Thyroid gland (tissue), 4 donors: ENCODE measurements around the gene OSTF1.

Source experiments
- POLR2A ChIP-seq, 2 donors: fragments of 450-650 bp; IDR thresholded peaks; one replicate each; pipeline ENCODE4 v1.6.1; 2017; ENCODE audit warnings: antibody characterized with exemption in 2 of 2, mild to moderate bottlenecking in 2 of 2, moderate library complexity in 1 of 2
- TF ChIP-seq, protein P1 (sequence below), 6 experiments: fragments of 200-600 bp in 3 of 6; fragments of 450-650 bp in 3 of 6; sonication (generic) in 3 of 6; IDR thresholded peaks; one replicate each; pipeline ENCODE4 v1.5.1; 2016 to 2019; ENCODE audit warnings: antibody characterized with exemption in 6 of 6, mild to moderate bottlenecking in 2 of 6, inconsistent platforms in 1 of 6, moderate library complexity in 1 of 6

DNA sequence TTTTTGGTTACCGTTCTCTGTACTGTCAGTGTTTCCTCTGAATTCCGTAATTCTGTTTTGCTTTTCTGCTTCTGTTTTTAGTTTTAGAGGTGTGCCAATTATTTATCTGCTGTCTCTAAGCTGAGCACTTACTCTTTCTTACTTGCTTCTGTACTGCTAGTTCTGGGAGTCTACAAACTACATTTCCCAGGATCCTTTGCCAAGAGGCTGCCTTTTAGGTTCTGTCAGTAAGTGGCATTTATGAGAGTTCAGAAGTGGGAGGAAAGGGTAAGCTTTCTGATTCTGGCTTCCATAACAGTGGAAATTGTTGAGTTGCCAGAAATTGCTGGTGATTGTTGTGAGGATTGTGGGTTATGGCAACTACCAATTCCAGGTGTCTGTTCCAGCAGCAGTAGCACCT is 102.4 kb downstream of the OSTF1 start:
- TF ChIP-seq, protein P1, sequence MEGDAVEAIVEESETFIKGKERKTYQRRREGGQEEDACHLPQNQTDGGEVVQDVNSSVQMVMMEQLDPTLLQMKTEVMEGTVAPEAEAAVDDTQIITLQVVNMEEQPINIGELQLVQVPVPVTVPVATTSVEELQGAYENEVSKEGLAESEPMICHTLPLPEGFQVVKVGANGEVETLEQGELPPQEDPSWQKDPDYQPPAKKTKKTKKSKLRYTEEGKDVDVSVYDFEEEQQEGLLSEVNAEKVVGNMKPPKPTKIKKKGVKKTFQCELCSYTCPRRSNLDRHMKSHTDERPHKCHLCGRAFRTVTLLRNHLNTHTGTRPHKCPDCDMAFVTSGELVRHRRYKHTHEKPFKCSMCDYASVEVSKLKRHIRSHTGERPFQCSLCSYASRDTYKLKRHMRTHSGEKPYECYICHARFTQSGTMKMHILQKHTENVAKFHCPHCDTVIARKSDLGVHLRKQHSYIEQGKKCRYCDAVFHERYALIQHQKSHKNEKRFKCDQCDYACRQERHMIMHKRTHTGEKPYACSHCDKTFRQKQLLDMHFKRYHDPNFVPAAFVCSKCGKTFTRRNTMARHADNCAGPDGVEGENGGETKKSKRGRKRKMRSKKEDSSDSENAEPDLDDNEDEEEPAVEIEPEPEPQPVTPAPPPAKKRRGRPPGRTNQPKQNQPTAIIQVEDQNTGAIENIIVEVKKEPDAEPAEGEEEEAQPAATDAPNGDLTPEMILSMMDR (IDR thresholded peaks at IDR 0.05), result no peak
- no peak for TF ChIP-seq POLR2A (IDR thresholded peaks at IDR 0.05)
